Stimulated activated memory B cell treated with anti-CD40 and anti-IgM and Interleukin-4, amounts not matched to agents 10 μg/mL and 1 μg/mL and 100 μg/mL, for 72 hours (primary cell): ENCODE data around the gene RFTN1.
A peak's percentile ranks its signal among the peaks of the same experiment; 100 is the strongest.

Source experiments
- ATAC-seq: fragments of 150-1000 bp; cut with Tn5 transposase; 2 replicates; pipeline ENCODE4 v1.10.0; 2021
- H3K27ac Mint-ChIP-seq: one replicate; pipeline ENCODE4 v1.8.0; 2022; ENCODE audit warnings: mild to moderate bottlenecking, mixed read lengths
- H3K27me3 Mint-ChIP-seq: one replicate; pipeline ENCODE4 v1.8.0; 2022; ENCODE audit warnings: mixed read lengths
- H3K36me3 Mint-ChIP-seq: one replicate; pipeline ENCODE4 v1.8.0; 2022; ENCODE audit warnings: mixed read lengths
- H3K4me1 Mint-ChIP-seq: one replicate; pipeline ENCODE4 v1.8.0; 2022; ENCODE audit warnings: mixed read lengths
- H3K4me3 Mint-ChIP-seq: one replicate; pipeline ENCODE4 v1.8.0; 2022; ENCODE audit warnings: mild to moderate bottlenecking, moderate library complexity, mixed read lengths
- H3K9me3 Mint-ChIP-seq: one replicate; pipeline ENCODE4 v1.8.0; 2022; ENCODE audit warnings: mixed read lengths

Gene RFTN1

DNA sequence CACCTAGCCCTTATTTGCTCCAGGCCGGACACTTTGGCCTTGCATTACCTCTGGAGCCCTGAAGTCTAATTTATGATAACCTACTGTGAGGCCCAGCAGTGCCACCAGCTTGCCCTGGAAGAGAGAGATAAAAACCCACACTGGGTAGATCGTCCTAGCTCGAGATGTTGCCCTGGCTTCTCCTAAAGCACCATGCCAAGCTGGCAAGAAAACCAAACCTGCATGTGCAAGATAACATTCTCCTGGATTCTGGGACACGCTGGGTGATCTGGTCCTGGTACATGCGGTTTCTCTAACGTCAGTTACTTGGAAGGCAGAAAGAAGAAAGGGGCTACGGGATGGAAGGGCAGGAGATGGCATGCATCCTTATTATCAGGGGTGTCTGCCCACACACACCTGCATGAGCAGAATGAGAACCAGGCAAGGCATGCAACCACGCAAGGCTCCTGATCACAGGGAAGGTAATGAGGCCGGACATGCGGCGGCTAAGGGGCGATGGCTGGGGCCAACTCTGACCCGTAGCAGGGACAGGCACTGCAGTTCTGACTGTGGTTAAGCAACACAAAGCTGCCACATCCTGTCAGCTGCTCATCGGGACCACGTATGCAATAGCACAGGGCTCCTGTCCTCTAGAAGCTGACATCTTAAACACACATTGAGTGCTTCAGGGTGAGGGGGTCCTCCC lies 175.5 kb downstream of the RFTN1 start:
- peak; percentile 77 for ATAC-seq
- no peaks in the 10 kb centered on the region for H3K27me3 Mint-ChIP-seq
- no peak overlapping the region for H3K4me3 Mint-ChIP-seq
- H3K36me3 Mint-ChIP-seq = peaks cover 65% of the 10 kb centered on the region
- H3K9me3 Mint-ChIP-seq = no peaks in the 10 kb centered on the region
- peak overlapping the region; percentile 10 for H3K27ac Mint-ChIP-seq
- peaks cover 27% of the 10 kb centered on the region for H3K4me1 Mint-ChIP-seq

- H3K4me3 Mint-ChIP-seq = no peak overlapping the region
- no peaks in the 10 kb centered on the region for H3K27me3 Mint-ChIP-seq
- peaks cover 4% of the 10 kb centered on the region for H3K9me3 Mint-ChIP-seq
- H3K4me1 Mint-ChIP-seq = peaks cover 24% of the 10 kb centered on the region
- no peak overlapping the region for H3K27ac Mint-ChIP-seq
- ATAC-seq = no peak
- H3K36me3 Mint-ChIP-seq = peaks cover 74% of the 10 kb centered on the region
Observed at GRCh38 chr3:16336825-16337224, 176.7 kb downstream of the RFTN1 start.

DNA sequence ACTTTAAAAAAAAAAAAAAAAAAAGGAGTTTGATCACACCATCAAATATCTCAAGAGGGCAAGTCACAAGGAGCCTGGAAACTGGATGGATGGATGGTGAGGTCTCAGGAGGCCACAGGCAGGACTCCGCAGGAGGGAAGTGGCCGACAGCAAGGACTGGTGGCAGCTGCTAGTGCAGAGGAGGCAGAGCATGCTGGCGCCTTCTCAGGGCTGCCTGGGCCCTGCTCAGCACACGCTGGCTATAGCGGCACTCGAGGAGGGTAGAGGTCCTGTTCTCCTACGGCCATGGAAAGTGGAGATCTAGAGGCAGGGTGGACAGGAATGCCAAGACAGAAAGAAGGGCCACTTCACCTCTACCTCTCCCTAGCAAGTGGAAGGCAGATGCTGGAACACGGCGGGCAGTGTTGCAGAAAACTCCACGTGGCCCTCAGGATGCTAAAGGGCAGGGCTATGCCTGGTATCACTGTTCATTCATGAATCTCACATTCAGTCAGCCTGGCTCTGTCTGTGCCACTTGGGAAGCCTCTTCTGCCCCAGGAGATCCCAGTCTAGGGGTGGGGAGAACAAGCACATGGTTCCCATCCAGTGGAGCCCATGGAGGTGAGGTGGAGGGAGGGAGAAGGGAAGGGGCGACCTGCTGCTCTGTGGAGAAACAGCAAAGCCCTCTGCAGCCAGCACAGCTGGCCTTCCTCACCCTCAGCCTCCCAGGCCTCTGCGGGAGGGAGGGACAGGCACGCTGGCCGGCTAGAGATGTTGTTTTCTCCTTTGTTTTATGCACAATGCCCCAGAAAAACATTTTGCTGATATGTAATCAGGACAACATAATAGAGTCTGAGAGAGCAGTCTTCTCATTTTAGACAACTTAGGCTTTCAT lies 177.5 kb downstream of the RFTN1 start:
- Mint-ChIP-seq H3K27me3 (no peaks in the 10 kb centered on the region), H3K27ac (peak overlapping the region; percentile 44), H3K4me1 (peaks cover 24% of the 10 kb centered on the region), H3K9me3 (peaks cover 8% of the 10 kb centered on the region), H3K4me3 (no peak overlapping the region), H3K36me3 (peaks cover 83% of the 10 kb centered on the region)
- ATAC-seq = no peak

DNA sequence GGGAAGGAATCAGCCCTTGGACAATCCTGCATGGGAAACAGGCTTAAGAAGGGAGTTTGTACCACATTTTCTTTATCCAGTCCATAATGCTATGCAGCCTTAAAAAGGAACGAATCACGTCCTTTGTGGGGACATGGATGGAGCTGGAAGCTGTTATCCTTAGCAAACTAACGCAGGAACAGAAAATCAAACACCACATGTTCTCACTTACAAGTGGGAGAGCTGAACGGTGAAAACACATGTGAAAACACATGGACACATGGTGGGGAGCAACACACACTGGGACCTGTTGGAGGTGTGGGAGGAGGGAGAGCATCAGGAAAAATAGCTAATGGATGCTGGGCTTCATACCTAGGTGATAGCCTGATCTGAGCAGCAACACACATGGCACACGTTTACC lies 178.2 kb downstream of the RFTN1 start:
- Mint-ChIP-seq H3K27ac (peak overlapping the region; percentile 44), H3K36me3 (peaks cover 84% of the 10 kb centered on the region), H3K9me3 (peaks cover 8% of the 10 kb centered on the region), H3K27me3 (no peaks in the 10 kb centered on the region), H3K4me3 (no peak overlapping the region), H3K4me1 (peaks cover 24% of the 10 kb centered on the region)
- ATAC-seq = no peak

GRCh38 chr3:16334909-16335308 lies 178.6 kb downstream of the RFTN1 start:
- H3K4me1 Mint-ChIP-seq = peaks cover 22% of the 10 kb centered on the region

DNA sequence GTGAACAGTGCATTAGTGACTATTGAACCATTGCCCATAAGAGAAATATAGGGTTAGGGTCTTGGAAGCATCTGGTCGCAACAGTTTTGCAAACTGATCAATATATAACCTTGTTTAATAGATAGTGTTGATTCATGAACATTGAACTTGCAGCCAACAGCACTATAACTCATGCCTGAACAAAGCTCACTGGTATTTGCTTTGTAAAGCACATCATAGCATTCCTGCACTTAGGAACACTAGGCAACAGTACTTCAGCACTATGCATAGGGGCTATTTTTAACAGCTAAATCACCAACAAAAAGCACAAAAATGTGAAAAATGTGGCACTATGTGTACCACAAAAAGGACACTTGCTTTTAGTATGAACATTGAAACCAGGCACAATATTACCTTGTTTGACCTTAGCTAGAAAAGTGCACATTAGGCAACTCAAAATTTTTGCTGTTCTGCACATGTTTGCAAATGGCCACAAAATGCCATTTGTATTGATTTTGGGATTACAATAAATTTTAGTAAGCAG lies 180.5 kb downstream of the RFTN1 start:
- Mint-ChIP-seq H3K27ac (no peak overlapping the region), H3K4me3 (no peak overlapping the region), H3K36me3 (peaks cover 84% of the 10 kb centered on the region), H3K4me1 (peaks cover 3% of the 10 kb centered on the region), H3K9me3 (peaks cover 8% of the 10 kb centered on the region), H3K27me3 (no peaks in the 10 kb centered on the region)
- ATAC-seq = no peak

More at GRCh38 chr3:16334909-16335308, 178.6 kb downstream of the RFTN1 start:
- Mint-ChIP-seq H3K9me3 (peaks cover 8% of the 10 kb centered on the region), H3K36me3 (peaks cover 84% of the 10 kb centered on the region), H3K27me3 (no peaks in the 10 kb centered on the region), H3K27ac (peak overlapping the region; percentile 42), H3K4me3 (no peak overlapping the region)
- ATAC-seq = no peak

DNA sequence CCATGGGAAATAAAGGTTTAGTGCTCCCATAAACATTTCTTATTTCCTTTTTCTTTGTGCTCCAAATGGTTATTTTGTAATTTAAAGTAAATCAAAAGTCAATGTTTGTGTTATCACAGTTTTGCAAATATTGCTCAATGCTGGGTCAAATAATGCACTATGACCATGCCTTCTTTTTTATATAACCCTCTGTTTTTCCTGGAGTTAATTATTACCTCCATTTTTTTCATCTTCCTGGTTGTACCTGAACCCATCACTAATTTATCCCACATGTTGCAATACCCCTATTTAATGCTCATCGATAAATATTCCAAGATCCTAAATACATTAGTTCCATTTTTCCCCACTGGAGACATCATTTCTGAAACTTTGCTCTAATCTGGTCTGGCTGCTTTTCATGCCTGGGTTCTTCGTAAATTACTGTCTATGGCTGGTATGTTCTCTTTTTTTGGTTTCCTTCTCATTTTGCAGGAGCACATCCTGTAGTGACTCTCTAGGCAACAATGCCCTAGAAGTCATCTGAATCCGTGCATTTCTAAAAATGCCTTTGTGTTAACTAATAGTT lies 182.1 kb downstream of the RFTN1 start:
- Mint-ChIP-seq H3K9me3 (peaks cover 8% of the 10 kb centered on the region), H3K27ac (no peak overlapping the region), H3K36me3 (peaks cover 90% of the 10 kb centered on the region), H3K4me3 (no peak overlapping the region), H3K27me3 (no peaks in the 10 kb centered on the region), H3K4me1 (no peaks in the 10 kb centered on the region)
- ATAC-seq = no peak

DNA sequence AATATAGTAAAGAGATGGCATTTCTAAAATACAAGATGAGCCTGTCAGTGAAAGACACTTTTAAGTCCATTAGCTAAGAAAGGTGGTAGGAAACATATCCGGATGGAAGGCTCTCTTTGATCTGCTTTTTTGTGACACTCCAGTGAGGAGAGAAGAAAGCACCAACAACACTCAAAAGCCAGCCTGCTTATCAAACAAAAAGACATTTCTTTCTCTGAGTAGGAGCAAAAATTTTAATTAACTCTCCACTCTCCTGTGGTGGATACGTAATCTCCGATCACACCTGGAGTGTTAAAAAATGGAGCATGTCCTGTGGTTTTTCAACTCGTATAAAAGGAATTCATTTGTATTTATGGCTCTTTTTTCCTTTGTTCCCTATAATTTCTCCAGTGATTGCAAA lies 183.1 kb downstream of the RFTN1 start:
- ATAC-seq = no peak
- Mint-ChIP-seq H3K4me3 (no peak overlapping the region), H3K9me3 (peaks cover 8% of the 10 kb centered on the region), H3K36me3 (peaks cover 89% of the 10 kb centered on the region), H3K27ac (no peak overlapping the region), H3K27me3 (no peaks in the 10 kb centered on the region), H3K4me1 (no peaks in the 10 kb centered on the region)

DNA sequence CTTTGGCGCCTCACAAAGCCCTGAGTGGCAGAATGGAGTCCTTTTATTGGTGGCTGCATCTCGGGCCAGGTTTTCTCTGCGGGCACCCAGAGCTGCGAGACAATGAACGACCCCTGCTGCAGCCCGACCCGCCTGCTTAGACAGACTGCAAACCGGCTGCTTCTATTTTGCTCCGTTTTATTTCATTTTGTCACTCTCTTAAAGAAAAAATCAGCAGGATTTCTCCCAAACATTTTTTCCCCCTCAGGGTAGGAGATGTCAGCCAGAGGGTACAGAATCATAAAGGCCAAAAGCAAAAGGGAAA lies 183.7 kb downstream of the RFTN1 start:
- no peak for ATAC-seq
- peaks cover 8% of the 10 kb centered on the region for H3K9me3 Mint-ChIP-seq
- H3K4me1 Mint-ChIP-seq = no peaks in the 10 kb centered on the region
- no peaks in the 10 kb centered on the region for H3K27me3 Mint-ChIP-seq
- H3K27ac Mint-ChIP-seq = no peak overlapping the region
- peaks cover 89% of the 10 kb centered on the region for H3K36me3 Mint-ChIP-seq
- no peak overlapping the region for H3K4me3 Mint-ChIP-seq

GRCh38 chr3:16329036-16329825 lies 184.3 kb downstream of the RFTN1 start:
- no peak overlapping the region for H3K27ac Mint-ChIP-seq

DNA sequence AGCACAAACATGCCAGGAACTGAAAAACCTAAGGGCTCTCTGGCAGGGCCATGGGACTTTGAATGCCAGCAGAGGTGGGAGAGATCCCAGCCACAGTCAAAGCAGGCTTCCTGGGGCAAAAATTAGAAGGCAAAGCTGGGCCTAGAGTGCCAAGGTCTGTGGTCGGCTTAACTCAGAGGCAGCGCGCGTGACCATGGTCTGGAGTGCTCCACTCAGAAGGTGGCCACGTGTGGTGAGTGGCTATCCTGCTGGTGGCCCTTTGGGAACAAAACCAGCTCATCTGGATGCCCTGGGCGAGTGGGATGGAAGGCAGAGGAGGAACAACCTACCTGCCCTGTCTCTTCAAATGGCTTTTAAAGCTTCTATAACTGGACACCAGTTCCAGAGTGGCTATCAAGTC lies 185.4 kb downstream of the RFTN1 start:
- Mint-ChIP-seq H3K27ac (no peak overlapping the region), H3K27me3 (no peaks in the 10 kb centered on the region)
- no peak for ATAC-seq

More at GRCh38 chr3:16329036-16329825, 184.3 kb downstream of the RFTN1 start:
- Mint-ChIP-seq H3K36me3 (peaks cover 88% of the 10 kb centered on the region), H3K4me1 (no peaks in the 10 kb centered on the region), H3K4me3 (no peak overlapping the region), H3K9me3 (peaks cover 8% of the 10 kb centered on the region), H3K27me3 (no peaks in the 10 kb centered on the region)
- no peak for ATAC-seq

DNA sequence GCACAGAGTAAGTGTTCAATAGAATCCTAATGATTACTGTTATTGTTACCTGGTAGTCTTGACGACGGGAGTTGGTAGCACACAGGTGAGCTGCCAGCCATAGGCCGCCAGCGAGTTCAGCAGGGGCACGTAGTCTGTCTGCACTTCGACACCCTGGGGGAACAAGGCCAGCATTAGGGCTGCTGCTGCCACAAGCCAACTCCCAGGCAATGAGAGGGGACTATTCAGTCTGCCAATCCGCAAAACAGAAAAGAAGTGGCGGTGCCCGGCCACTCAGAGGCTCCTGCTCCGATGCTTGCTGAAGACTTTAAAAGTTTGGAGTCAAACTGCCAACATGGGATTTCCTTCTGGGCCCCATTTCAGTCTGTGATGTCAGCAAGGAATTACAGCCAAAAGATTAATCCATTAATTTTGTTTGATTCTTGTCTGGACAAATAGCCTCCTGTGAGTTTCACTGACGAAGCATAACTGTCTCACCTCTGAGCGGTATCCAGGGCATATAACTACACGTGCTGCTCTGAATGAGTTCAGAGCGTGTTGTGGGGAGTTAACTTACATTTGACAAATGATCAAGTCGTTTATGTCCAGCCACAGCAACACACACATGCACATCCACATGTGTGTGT lies 186.7 kb downstream of the RFTN1 start:
- Mint-ChIP-seq H3K4me3 (no peak overlapping the region), H3K4me1 (no peaks in the 10 kb centered on the region), H3K27me3 (no peaks in the 10 kb centered on the region), H3K9me3 (peaks cover 4% of the 10 kb centered on the region), H3K36me3 (peaks cover 89% of the 10 kb centered on the region), H3K27ac (peak overlapping the region; percentile 40)
- ATAC-seq = no peak

More for the DNA sequence above, 185.4 kb downstream of the RFTN1 start:
- no peaks in the 10 kb centered on the region for H3K4me1 Mint-ChIP-seq
- no peak overlapping the region for H3K4me3 Mint-ChIP-seq
- peaks cover 89% of the 10 kb centered on the region for H3K36me3 Mint-ChIP-seq
- peaks cover 8% of the 10 kb centered on the region for H3K9me3 Mint-ChIP-seq

GRCh38 chr3:16325850-16326249 lies 187.6 kb downstream of the RFTN1 start:
- Mint-ChIP-seq H3K27me3 (no peaks in the 10 kb centered on the region), H3K4me3 (no peak overlapping the region), H3K4me1 (peaks cover 5% of the 10 kb centered on the region), H3K9me3 (no peaks in the 10 kb centered on the region), H3K36me3 (peaks cover 89% of the 10 kb centered on the region), H3K27ac (no peak overlapping the region)
- no peak for ATAC-seq

DNA sequence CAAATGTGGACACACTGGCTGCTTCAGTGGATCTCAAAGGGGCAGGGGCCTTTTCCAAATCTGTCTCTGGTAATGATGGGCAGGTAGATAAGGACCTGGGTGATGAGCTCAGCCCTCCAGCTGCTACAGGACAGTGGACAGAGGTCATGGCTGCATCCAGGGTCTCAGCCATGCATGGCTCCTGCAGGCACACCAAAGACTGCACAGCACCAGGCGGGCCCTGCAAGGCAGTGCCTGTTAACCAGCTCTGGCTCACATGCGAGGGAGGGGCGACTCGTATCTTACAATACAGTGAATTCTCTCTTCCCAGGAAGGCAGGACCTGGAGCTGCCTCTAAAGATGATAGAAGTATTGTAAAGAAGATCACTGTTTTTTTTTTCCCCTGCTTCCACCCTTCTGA lies 189.8 kb downstream of the RFTN1 start:
- Mint-ChIP-seq H3K4me3 (no peak overlapping the region), H3K9me3 (no peaks in the 10 kb centered on the region), H3K4me1 (peaks cover 7% of the 10 kb centered on the region), H3K27ac (no peak overlapping the region), H3K36me3 (peaks cover 87% of the 10 kb centered on the region), H3K27me3 (no peaks in the 10 kb centered on the region)
- no peak for ATAC-seq
